Gastroesophageal sphincter (tissue), 4 donors: ENCODE data around the gene NUP210. TPM values are rescaled to one million over a fixed set of nuclear protein-coding genes. Genes with fewer than 3 reads are reported as not detected.

Source experiments
- ATAC-seq: fragments of 150-250 bp; one replicate; pipeline ENCODE4 v1.9.1; 2016; ENCODE audit warnings: mild to moderate bottlenecking, moderate library complexity
- H3K27ac ChIP-seq, 4 donors: fragments of 200-600 bp; sonication (generic) in 3 of 4; 1 replicate in 3 of 4; 2 replicates in 1 of 4; pipeline ENCODE4 v1.5.1; 2016 to 2019
- H3K27me3 ChIP-seq: fragments of 200-600 bp; sonication (generic); one replicate; pipeline ENCODE4 v1.5.1; 2019
- H3K36me3 ChIP-seq, 2 donors: fragments of 200-600 bp; sonication (generic); one replicate each; pipeline ENCODE4 v1.5.1; 2019; ENCODE audit warnings: control low read depth in 1 of 2
- H3K4me1 ChIP-seq, 3 donors: fragments of 200-600 bp; sonication (generic); 1 replicate in 2 of 3; 2 replicates in 1 of 3; pipeline ENCODE4 v1.5.1; 2016 to 2019; ENCODE audit warnings: control low read depth in 2 of 3
- H3K4me3 ChIP-seq, 2 donors: fragments of 200-600 bp; sonication (generic); one replicate each; pipeline ENCODE4 v1.5.1; 2019; ENCODE audit warnings: mild to moderate bottlenecking in 1 of 2, moderate library complexity in 1 of 2
- H3K9me3 ChIP-seq, 3 donors: fragments of 200-600 bp; sonication (generic); one replicate each; pipeline ENCODE4 v1.5.1; 2017 to 2019; ENCODE audit warnings: control low read depth in 2 of 3
- EP300 ChIP-seq: sonication (generic); formaldehyde crosslinking; IDR thresholded peaks from one replicate; pipeline ENCODE4 v1.6.1; 2017; ENCODE audit warnings: antibody characterized with exemption, mild to moderate bottlenecking
- POLR2A ChIP-seq, 2 donors: fragments of 450-650 bp; IDR thresholded peaks; one replicate each; pipeline ENCODE4 v1.6.1; 2017; ENCODE audit warnings: antibody characterized with exemption in 2 of 2, mild to moderate bottlenecking in 2 of 2, moderate library complexity in 1 of 2
- POLR2AphosphoS5 ChIP-seq: sonication (generic); formaldehyde crosslinking; IDR thresholded peaks from one replicate; pipeline ENCODE4 v1.6.1; 2017; ENCODE audit warnings: antibody characterized with exemption
- WGBS, 2 donors: methylation state at CpG; one replicate each; pipeline ENCODE4 v1.1.5; 2018; ENCODE audit warnings: low coverage in 1 of 2; 5-methylcytosine and 5-hydroxymethylcytosine counted together
- total RNA-seq, 4 donors: library from RNA; depleted of rRNA; stranded (reverse); fragments of >200 nt; gene quantifications; one replicate each; pipeline ENCODE4 v1.1.0, GENCODE V29; 2016
- TF ChIP-seq, protein P1 (sequence below), 4 experiments: fragments of 200-600 bp in 2 of 4; fragments of 450-650 bp in 2 of 4; sonication (generic) in 1 of 4; IDR thresholded peaks; one replicate each; pipeline ENCODE4 v1.5.1; 2017 to 2019; ENCODE audit warnings: antibody characterized with exemption in 4 of 4, mild to moderate bottlenecking in 2 of 4, moderate library complexity in 2 of 4

The NUP210 gene
- total RNA-seq, 4 donors from 2014 or later, result 3.0 to 6.2 (median 4.5) TPM

DNA sequence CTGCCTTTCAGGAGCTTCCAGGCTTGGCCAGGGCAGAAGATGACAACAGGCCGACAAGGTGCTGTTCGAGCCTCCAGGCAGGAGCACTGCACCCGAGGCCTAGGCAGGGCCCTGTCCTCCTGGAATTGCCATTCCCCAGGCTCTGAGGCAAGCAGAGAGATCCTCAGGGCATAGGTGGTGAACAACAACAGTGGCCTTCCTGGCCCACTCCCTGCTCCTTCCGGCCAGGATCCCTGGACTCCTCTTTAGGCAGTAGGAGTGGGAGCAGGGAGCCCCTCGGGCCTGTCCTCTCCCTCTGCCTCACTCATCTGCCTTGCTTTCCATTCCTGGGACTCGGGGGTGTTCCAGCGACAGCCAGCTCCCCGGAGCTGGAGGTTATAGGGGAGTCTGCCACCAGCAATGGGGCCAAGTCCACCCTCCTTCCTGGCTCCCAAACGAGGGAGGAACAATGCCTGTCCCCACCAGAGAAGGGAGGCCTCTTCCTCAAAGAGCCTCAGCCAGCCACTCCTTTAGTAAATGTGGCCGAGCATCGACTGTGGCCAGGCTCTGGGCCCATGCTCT lies 135.0 kb downstream of the NUP210 start:
- ATAC-seq, result no peak
- no peak overlapping the region for H3K27ac ChIP-seq

DNA sequence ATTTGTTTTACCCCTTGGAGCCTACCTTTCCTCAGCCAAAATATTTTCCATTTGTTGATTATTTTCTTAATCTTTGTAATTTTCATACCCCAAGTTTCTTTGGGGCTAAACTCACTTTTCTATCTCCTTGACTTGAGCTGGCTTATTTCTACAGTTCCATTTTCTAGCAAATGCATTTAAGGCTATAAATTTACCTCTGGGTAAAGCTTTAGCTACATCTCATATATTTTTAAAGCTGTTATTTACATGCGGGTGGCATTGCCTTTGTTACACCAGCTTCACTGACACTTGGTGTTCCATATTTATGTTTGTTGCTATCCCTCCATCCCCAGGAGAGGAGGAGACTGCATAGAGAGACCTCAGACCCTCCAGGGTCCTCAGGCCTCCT lies 136.3 kb downstream of the NUP210 start:
- no peak for ATAC-seq
- Histone ChIP-seq H3K4me1 (peaks cover 0 to 21% (median 7%) of the 10 kb centered on the region in 3 donors), H3K36me3 (no peaks in the 10 kb centered on the region), H3K4me3 (no peak overlapping the region), H3K27me3 (peaks cover 78% of the 10 kb centered on the region), H3K9me3 (peaks cover 0 to 31% (median 0%) of the 10 kb centered on the region in 3 donors), H3K27ac (no peak overlapping the region)
- 91 to 100% methylated on average over 1 of the region's 1 CpG for WGBS, 2 donors
- TF ChIP-seq, protein P1, sequence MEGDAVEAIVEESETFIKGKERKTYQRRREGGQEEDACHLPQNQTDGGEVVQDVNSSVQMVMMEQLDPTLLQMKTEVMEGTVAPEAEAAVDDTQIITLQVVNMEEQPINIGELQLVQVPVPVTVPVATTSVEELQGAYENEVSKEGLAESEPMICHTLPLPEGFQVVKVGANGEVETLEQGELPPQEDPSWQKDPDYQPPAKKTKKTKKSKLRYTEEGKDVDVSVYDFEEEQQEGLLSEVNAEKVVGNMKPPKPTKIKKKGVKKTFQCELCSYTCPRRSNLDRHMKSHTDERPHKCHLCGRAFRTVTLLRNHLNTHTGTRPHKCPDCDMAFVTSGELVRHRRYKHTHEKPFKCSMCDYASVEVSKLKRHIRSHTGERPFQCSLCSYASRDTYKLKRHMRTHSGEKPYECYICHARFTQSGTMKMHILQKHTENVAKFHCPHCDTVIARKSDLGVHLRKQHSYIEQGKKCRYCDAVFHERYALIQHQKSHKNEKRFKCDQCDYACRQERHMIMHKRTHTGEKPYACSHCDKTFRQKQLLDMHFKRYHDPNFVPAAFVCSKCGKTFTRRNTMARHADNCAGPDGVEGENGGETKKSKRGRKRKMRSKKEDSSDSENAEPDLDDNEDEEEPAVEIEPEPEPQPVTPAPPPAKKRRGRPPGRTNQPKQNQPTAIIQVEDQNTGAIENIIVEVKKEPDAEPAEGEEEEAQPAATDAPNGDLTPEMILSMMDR (IDR thresholded peaks at IDR 0.05), result no peak
- TF ChIP-seq POLR2AphosphoS5 (no peak), POLR2A (IDR thresholded peaks at IDR 0.05) (no peak), EP300 (no peak)

More for the DNA sequence above, 135.0 kb downstream of the NUP210 start:
- H3K36me3 ChIP-seq, result no peaks in the 10 kb centered on the region
- no peak overlapping the region for H3K4me3 ChIP-seq
- H3K4me1 ChIP-seq, result peaks cover 0 to 21% (median 7%) of the 10 kb centered on the region in 3 donors
- H3K9me3 ChIP-seq, result peaks cover 0 to 31% (median 0%) of the 10 kb centered on the region in 3 donors
- peaks cover 76% of the 10 kb centered on the region for H3K27me3 ChIP-seq
- TF ChIP-seq, protein P1 (IDR thresholded peaks at IDR 0.05), result no peak
- TF ChIP-seq POLR2A (IDR thresholded peaks at IDR 0.05), result no peak
- TF ChIP-seq EP300, result no peak
- no peak for TF ChIP-seq POLR2AphosphoS5
- 80 to 90% methylated on average over 2 to 4 of the region's 11 CpGs for WGBS, 2 donors

GRCh38 chr3:13282986-13283876 lies 136.9 kb downstream of the NUP210 start:
- Histone ChIP-seq H3K4me1 (peaks cover 0 to 22% (median 7%) of the 10 kb centered on the region in 3 donors), H3K4me3 (peak overlapping the region; percentile 8 to 57), H3K9me3 (peaks cover 0 to 31% (median 0%) of the 10 kb centered on the region in 3 donors), H3K36me3 (no peaks in the 10 kb centered on the region), H3K27ac (peak overlapping the region in 1 of 4 donors; percentile 70), H3K27me3 (peaks cover 84% of the 10 kb centered on the region)
- WGBS, 2 donors, result 20 to 24% methylated on average over 12 to 17 of the region's 93 CpGs
- ATAC-seq, result peak; percentile 26
- TF ChIP-seq, protein P1 (IDR thresholded peaks at IDR 0.05), result peak in 3 of 4 experiments; percentile 10 to 49 (median 18)
- TF ChIP-seq POLR2A (IDR thresholded peaks at IDR 0.05), result no peak

DNA sequence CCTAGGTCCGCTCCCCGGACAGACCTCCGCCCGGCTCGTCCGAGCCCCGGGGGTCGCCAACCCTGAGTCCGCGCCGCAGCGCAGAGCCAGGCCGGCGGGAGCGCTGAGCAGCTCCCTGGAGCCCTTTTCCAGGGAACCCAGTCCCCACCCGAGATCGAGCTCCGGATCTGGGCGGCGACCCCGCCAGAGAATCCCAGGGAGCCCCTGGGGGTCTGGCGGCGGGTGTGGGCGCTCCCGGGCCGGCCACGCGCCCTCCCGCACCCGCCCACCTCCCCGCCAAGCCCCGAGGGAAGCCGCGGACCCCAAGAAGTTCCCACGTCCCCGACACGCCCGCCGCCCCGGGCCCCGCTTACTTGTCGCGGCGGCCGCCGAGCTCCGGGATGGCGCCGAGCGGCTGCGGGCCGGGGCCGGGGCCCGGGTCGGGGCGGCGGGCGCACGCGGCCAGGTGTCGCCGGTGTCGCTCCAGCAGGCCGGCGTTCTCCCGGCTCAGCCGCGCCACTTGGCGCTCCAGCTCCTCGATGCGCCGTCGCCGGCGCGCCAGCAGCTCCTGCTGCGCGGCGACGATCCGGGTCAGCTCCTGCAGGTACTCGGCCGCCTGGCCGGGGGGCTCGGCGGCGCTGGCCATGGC lies 137.7 kb downstream of the NUP210 start:
- H3K9me3 ChIP-seq, result peaks cover 0 to 31% (median 0%) of the 10 kb centered on the region in 3 donors
- TF ChIP-seq POLR2A (IDR thresholded peaks at IDR 0.05) (no peak), POLR2AphosphoS5 (no peak), EP300 (no peak)
- TF ChIP-seq, protein P1 (IDR thresholded peaks at IDR 0.05), result no peak
- ATAC-seq, result peak; percentile 2
- no CpG with 5 or more reads among the region's 87 CpGs for WGBS, 2 donors
- H3K27me3 ChIP-seq, result peaks cover 90% of the 10 kb centered on the region
- no peaks in the 10 kb centered on the region for H3K36me3 ChIP-seq
- H3K27ac ChIP-seq, result peak overlapping the region in 3 of 4 donors; percentile 59 to 70 (median 65)
- peak overlapping the region; percentile 18 to 57 for H3K4me3 ChIP-seq
- peaks cover 0 to 30% (median 7%) of the 10 kb centered on the region in 3 donors for H3K4me1 ChIP-seq
